Kidney (tissue), 14 donors: Measurements from ENCODE around the gene ZC3H12D. TPM values are rescaled to one million over a fixed set of nuclear protein-coding genes. Genes with fewer than 3 reads are reported as not detected.

Source experiments
- DNase-seq, 5 donors: peaks; one replicate each; pipeline ENCODE4 v3.0.0-alpha.2; 2013 to 2020
- FAIRE-seq: peaks from 2 replicates; lab custom pipeline; 2012; peaks lifted over from hg19 to GRCh38; lab: Jason Lieb, UNC
- H3K27ac ChIP-seq, 2 donors: one replicate each; pipeline ENCODE4 v1.7.0; 2013; ENCODE audit warnings: low read depth in 2 of 2, low read length in 2 of 2, inconsistent platforms in 1 of 2
- H3K27me3 ChIP-seq: one replicate; pipeline ENCODE4 v1.7.1; 2013; ENCODE audit warnings: low read length, inconsistent platforms; ENCODE audit not compliant: control insufficient read depth, insufficient read depth
- H3K36me3 ChIP-seq, 3 donors: one replicate each; pipeline versions ENCODE4 v1.7.0 to v1.7.1; 2013; ENCODE audit warnings: low read length in 3 of 3, control low read depth in 1 of 3, inconsistent platforms in 1 of 3; ENCODE audit not compliant: insufficient read depth in 3 of 3, control insufficient read depth in 2 of 3
- H3K4me1 ChIP-seq, 3 donors: one replicate each; pipeline versions ENCODE4 v1.7.0 to v1.7.1; 2013; ENCODE audit warnings: low read length in 3 of 3, inconsistent platforms in 1 of 3, low read depth in 1 of 3; ENCODE audit not compliant: control insufficient read depth in 2 of 3, insufficient read depth in 2 of 3
- H3K4me3 ChIP-seq, 3 donors: one replicate each; pipeline versions ENCODE4 v1.7.0 to v1.8.1; 2013; ENCODE audit warnings: low read length in 3 of 3, control low read depth in 1 of 3, inconsistent platforms in 1 of 3
- H3K9ac ChIP-seq, 3 donors: one replicate each; pipeline versions ENCODE4 v1.7.0 to v1.7.1; 2013; ENCODE audit warnings: low read length in 3 of 3, control low read depth in 1 of 3, inconsistent platforms in 1 of 3
- H3K9me3 ChIP-seq, 3 donors: one replicate each; pipeline versions ENCODE4 v1.7.0 to v1.7.1; 2013; ENCODE audit warnings: low read length in 3 of 3, control low read depth in 1 of 3, inconsistent platforms in 1 of 3; ENCODE audit not compliant: control insufficient read depth in 2 of 3, insufficient read depth in 1 of 3
- intact Hi-C: fragments of 100-400 bp; cut with DNase I; formaldehyde crosslinking; loops from one replicate; pipeline ENCODE4 v1.11.1; 2022
- polyA plus RNA-seq: library from polyadenylated mRNA; stranded (reverse); fragments of 350-450 nt; fragmentation: Illumina TruSeq; extraction: RNeasy Lipid Tissue Mini Kit (QIAGEN cat#74804); gene quantifications from one replicate; pipeline ENCODE4 v1.2.3, GENCODE V29; 2014; ENCODE audit warnings: low read depth, low replicate concordance; ENCODE audit not compliant: insufficient read depth
- total RNA-seq: library from RNA; stranded (reverse); fragmentation: NEBNext Ultra II Directional; extraction: Animal tissue kit (Norgen Biotek cat#: 25700); gene quantifications from one replicate; pipeline ENCODE4 v1.2.1, GENCODE V29; 2021
- TF ChIP-seq, protein P1 (sequence below): IDR thresholded peaks from 3 replicates; pipeline ENCODE4 v1.5.1; 2012; ENCODE audit warnings: mild to moderate bottlenecking, moderate library complexity, borderline replicate concordance; ENCODE audit not compliant: insufficient read depth; ENCODE audit errors: extremely low read depth
- donor health status: control.
- donor health status: control.
- donor health status: control.
- donor health status: control.
- donor health status: control.
- donor health status: DM: yes; HTN: yes; CAD: no.
- donor health status: Normal renal cell carcinoma (clear cell type).

Gene ZC3H12D
- total and polyA plus RNA-seq, 2 donors from 2014 or later, result 0.82 to 3.7 TPM

DNA sequence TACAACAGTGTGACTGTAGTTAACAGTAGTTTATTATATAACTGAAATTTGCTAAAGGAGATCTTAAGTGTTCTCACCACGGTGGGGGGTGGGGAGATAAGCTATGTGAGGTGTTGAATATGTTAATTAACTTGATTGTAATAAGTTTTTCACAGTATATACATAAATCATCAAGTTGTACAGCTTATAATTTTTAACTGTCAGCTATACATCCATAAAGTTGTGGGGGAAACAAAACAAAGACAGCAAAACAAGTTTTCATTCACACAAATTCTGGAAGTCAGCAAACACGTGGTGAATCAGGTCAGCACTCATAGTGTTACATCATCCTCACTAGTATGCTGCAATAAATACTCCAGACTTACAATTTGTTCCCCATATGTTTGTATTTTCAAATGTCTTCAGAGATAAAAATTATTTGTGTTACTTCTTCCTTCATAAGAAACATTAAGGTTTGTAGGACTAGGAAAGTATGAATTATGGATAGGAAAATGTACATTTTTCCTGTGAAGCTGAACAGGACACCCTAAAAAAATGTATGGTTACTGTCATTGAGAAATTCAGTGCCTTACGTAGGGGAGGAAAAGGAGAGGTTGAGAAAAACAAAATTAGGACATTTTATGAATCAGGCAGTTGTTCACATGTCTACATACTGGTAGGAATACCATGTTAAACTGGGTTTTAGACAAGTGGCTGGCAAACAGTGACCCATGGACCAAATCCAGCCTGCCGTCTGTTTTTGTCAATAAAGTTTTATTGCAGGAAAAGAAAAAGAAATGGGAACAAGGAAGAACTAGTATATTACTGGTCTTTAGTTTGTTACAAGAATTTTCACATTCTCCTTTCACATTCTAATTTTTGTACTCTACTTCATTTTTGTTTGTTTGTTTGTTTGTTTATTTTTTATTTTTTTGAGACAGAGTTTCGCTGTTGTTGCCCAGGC is 78.7 kb downstream of the ZC3H12D start:
- intact Hi-C loops, result no loop called here
- Histone ChIP-seq H3K9ac (no peak overlapping the region), H3K9me3 (no peaks in the 10 kb centered on the region), H3K27ac (no peak overlapping the region), H3K4me3 (no peak overlapping the region), H3K27me3 (no peaks in the 10 kb centered on the region), H3K4me1 (no peaks in the 10 kb centered on the region), H3K36me3 (peaks cover 0 to 5% (median 2%) of the 10 kb centered on the region in 3 donors)
- FAIRE-seq (no peak), DNase-seq (no peak)
- TF ChIP-seq, protein P1, sequence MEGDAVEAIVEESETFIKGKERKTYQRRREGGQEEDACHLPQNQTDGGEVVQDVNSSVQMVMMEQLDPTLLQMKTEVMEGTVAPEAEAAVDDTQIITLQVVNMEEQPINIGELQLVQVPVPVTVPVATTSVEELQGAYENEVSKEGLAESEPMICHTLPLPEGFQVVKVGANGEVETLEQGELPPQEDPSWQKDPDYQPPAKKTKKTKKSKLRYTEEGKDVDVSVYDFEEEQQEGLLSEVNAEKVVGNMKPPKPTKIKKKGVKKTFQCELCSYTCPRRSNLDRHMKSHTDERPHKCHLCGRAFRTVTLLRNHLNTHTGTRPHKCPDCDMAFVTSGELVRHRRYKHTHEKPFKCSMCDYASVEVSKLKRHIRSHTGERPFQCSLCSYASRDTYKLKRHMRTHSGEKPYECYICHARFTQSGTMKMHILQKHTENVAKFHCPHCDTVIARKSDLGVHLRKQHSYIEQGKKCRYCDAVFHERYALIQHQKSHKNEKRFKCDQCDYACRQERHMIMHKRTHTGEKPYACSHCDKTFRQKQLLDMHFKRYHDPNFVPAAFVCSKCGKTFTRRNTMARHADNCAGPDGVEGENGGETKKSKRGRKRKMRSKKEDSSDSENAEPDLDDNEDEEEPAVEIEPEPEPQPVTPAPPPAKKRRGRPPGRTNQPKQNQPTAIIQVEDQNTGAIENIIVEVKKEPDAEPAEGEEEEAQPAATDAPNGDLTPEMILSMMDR, result no peak

DNA sequence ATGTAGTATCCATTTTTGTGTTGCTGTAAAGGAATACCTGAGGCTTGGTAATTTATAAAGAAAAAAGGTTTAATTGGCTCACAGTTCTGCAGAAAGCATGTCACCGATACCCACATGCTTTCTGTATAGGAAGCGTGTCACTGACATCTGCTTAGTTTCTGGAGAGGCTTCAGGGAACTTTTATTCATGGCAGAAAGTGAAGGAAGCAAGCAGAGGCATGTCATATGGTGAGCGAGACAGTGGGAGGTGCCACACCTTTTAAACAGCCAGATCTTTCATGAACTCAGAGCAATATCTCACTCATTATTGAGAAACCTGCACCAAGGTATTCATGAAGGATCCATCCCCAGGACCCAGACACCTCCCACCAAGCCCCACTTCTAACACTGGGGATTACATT is 81.3 kb downstream of the ZC3H12D start:
- no peak for FAIRE-seq
- no peaks in the 10 kb centered on the region for H3K4me1 ChIP-seq
- TF ChIP-seq, protein P1, result no peak
- H3K27me3 ChIP-seq, result no peaks in the 10 kb centered on the region
- no peak overlapping the region for H3K4me3 ChIP-seq
- H3K9ac ChIP-seq, result no peak overlapping the region
- H3K9me3 ChIP-seq, result no peaks in the 10 kb centered on the region
- DNase-seq, result no peak
- intact Hi-C loops, result no loop called here
- H3K27ac ChIP-seq, result no peak overlapping the region
- H3K36me3 ChIP-seq, result peaks cover 5 to 10% (median 9%) of the 10 kb centered on the region in 3 donors

DNA sequence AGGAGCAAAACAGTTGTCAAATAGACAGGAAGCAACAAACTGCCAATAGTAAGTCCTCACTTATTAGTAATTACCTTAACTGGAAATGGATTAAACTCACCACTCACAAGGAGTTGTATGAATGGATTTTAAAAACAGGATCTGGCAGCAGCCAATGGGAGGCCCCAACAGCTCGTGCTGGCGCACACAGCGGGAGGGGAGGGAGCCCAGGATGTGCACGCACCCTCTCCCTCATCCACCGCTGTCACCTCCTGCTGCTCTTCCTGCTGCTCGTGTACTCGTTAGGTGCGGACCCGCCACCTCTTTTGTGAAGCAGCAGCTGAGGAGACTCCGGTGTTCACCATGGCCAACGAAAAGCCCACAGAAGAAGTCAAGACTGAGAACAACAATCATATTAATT is 84.8 kb downstream of the ZC3H12D start, which contains the start of gene SUMO4:
Gene SUMO4, plus strand, starts transcription at position 213 of the 400 bp plus-strand sequence. Its CDS starts 130 bp downstream, at position 343.
- Histone ChIP-seq H3K4me1 (no peaks in the 10 kb centered on the region), H3K4me3 (no peak within 1 kb of the TSS), H3K27me3 (no peaks in the 10 kb centered on the region), H3K27ac (no peak within 1 kb of the TSS), H3K36me3 (peaks cover 5 to 15% (median 9%) of the 10 kb centered on the region in 3 donors), H3K9ac (no peak within 1 kb of the TSS), H3K9me3 (no peaks in the 10 kb centered on the region)
- TF ChIP-seq, protein P1, result no peak
- FAIRE-seq, result no peak
- DNase-seq, result no peak
- intact Hi-C loops, result no loop called here
